Anterior cingulate cortex (tissue), 58 donors: ENCODE data around the gene LOXL1.
A peak's percentile ranks its signal among the peaks of the same experiment; 100 is the strongest.

ENCODE experiments used
- DNase-seq, 58 donors: peaks; one replicate each; lab custom pipeline; 2025; lab: John Stamatoyannopoulos, UW

The LOXL1 gene

GRCh38 chr15:73918784-73919183, 7.5 kb upstream of the LOXL1 start:
- DNase-seq, result no peak

- no peak for DNase-seq
Observed at GRCh38 chr15:73919706-73920105, 6.6 kb upstream of the LOXL1 start.

- DNase-seq, result no peak
Observed at GRCh38 chr15:73921254-73921925, 4.9 kb upstream of the LOXL1 start.

GRCh38 chr15:73922186-73923151, 3.8 kb upstream of the LOXL1 start:
- DNase-seq, result no peak

- DNase-seq, result no peak
Observed at GRCh38 chr15:73923156-73923487, 3.1 kb upstream of the LOXL1 start.

GRCh38 chr15:73923488-73924164, 2.6 kb upstream of the LOXL1 start:
- DNase-seq, result no peak

GRCh38 chr15:73924171-73924921, 1.9 kb upstream of the LOXL1 start:
- DNase-seq, result peak in 17 of 58 donors; percentile 8 to 67 (median 32)

GRCh38 chr15:73925848-73926218, 429 bp upstream of the LOXL1 start:
- no peak for DNase-seq

- DNase-seq, result peak in 2 of 58 donors; percentile 7 to 26
Observed at GRCh38 chr15:73927003-73927475, 777 bp downstream of the LOXL1 start.

- peak in 1 of 58 donors; percentile 39 for DNase-seq
Observed at GRCh38 chr15:73927476-73928240, 1.4 kb downstream of the LOXL1 start.

GRCh38 chr15:73928241-73928579, 1.9 kb downstream of the LOXL1 start:
- DNase-seq, result no peak

GRCh38 chr15:73928971-73929627, 2.8 kb downstream of the LOXL1 start:
- no peak for DNase-seq

GRCh38 chr15:73930371-73930770, 4.1 kb downstream of the LOXL1 start:
- DNase-seq, result no peak

GRCh38 chr15:73930790-73931281, 4.6 kb downstream of the LOXL1 start:
- peak in 1 of 58 donors; percentile 18 for DNase-seq

GRCh38 chr15:73931441-73931840, 5.2 kb downstream of the LOXL1 start:
- no peak for DNase-seq

GRCh38 chr15:73932381-73933191, 6.3 kb downstream of the LOXL1 start:
- DNase-seq, result no peak

- DNase-seq, result no peak
Observed at GRCh38 chr15:73934281-73934680, 8.0 kb downstream of the LOXL1 start.

- no peak for DNase-seq
Observed at GRCh38 chr15:73935547-73935946, 9.3 kb downstream of the LOXL1 start.
